Small intestine (tissue), 16 donors: ENCODE measurements around the gene UQCC3. TPM values are rescaled to one million over a fixed set of nuclear protein-coding genes. Genes with fewer than 3 reads are reported as not detected.

Experiments used
- DNase-seq, 2 donors: peaks; one replicate each; pipeline versions ENCODE4 v3.0.0 to v3.0.0-alpha.2; 2013
- FAIRE-seq: peaks from 2 replicates; lab custom pipeline; 2012; peaks lifted over from hg19 to GRCh38; lab: Jason Lieb, UNC
- H3K27ac ChIP-seq, 3 donors: one replicate each; pipeline ENCODE4 v1.5.1; 2013; ENCODE audit warnings: low read length in 2 of 3, mild to moderate bottlenecking in 2 of 3, control low read depth in 1 of 3, inconsistent platforms in 1 of 3, low read depth in 1 of 3, moderate library complexity in 1 of 3
- H3K27me3 ChIP-seq, 3 donors: one replicate each; pipeline ENCODE4 v1.6.1; 2013; ENCODE audit warnings: low read length in 3 of 3, inconsistent platforms in 1 of 3; ENCODE audit not compliant: control insufficient read depth in 3 of 3, insufficient read depth in 3 of 3
- H3K36me3 ChIP-seq, 3 donors: one replicate each; pipeline ENCODE4 v1.6.1; 2013; ENCODE audit warnings: low read length in 3 of 3, inconsistent platforms in 1 of 3, low read depth in 1 of 3, mild to moderate bottlenecking in 1 of 3, moderate library complexity in 1 of 3; ENCODE audit not compliant: control insufficient read depth in 3 of 3, insufficient read depth in 2 of 3
- H3K4me1 ChIP-seq, 3 donors: one replicate each; pipeline ENCODE4 v1.6.1; 2013; ENCODE audit warnings: low read length in 2 of 3, inconsistent platforms in 1 of 3, low read depth in 1 of 3, mild to moderate bottlenecking in 1 of 3, moderate library complexity in 1 of 3; ENCODE audit not compliant: control insufficient read depth in 3 of 3, insufficient read depth in 2 of 3
- H3K4me3 ChIP-seq, 3 donors: one replicate each; pipeline ENCODE4 v1.5.1; 2013; ENCODE audit warnings: low read length in 3 of 3, control low read depth in 1 of 3, inconsistent platforms in 1 of 3, low read depth in 1 of 3, mild to moderate bottlenecking in 1 of 3, moderate library complexity in 1 of 3
- H3K9me3 ChIP-seq, 2 donors: one replicate each; pipeline ENCODE4 v1.6.1; 2013; ENCODE audit warnings: low read depth in 1 of 2, low read length in 1 of 2; ENCODE audit not compliant: control insufficient read depth in 2 of 2, insufficient read depth in 1 of 2
- WGBS, 3 donors: extraction: QIAGEN DNeasy Blood & Tissue Kit; methylation state at CpG; one replicate each; pipeline ENCODE4 v1.1.7; 2013; 5-methylcytosine and 5-hydroxymethylcytosine counted together
- long read RNA-seq, 10 donors: transcript quantifications; one replicate each; lab custom pipeline, GENCODE V29; 2026
- polyA plus RNA-seq, 4 donors: library from polyadenylated mRNA; stranded (reverse) in 3 of 4; unstranded in 1 of 4; fragments of 200-250 nt in 3 of 4; fragments of 120-200 nt in 1 of 4; gene quantifications; one replicate each; pipeline versions ENCODE4 v1.2.1 to v1.2.3, GENCODE V29; 2013
- donor health status: healthy with polysubstance abuse.
- donor health status: control.
- donor health status: control.
- donor health status: Bipolar disorder and iron deficiency.
- donor health status: healthy.

The UQCC3 gene
- polyA plus RNA-seq, result 10 to 100 TPM; 11.4 to 34.9 (median 23.4) TPM
- long read RNA-seq, donor 1, transcript UQCC3-201 (2 exons, 1,947 nt), result major isoform, 60 of 71 reads
- long read RNA-seq, donor 1, partial matches to known transcripts, result 11 of 71 reads
- long read RNA-seq, donor 1, other reads (novel, unspliced or antisense), result 0 of 71 reads
- long read RNA-seq, donor 2, transcript UQCC3-201 (2 exons, 1,947 nt), result major isoform, 13 of 13 reads
- long read RNA-seq, donor 2, partial matches to known transcripts, result 0 of 13 reads
- long read RNA-seq, donor 2, other reads (novel, unspliced or antisense), result 0 of 13 reads
- long read RNA-seq, donor 3, transcript UQCC3-201 (2 exons, 1,947 nt), result major isoform, 35 of 224 reads
- long read RNA-seq, donor 3, partial matches to known transcripts, result 189 of 224 reads
- long read RNA-seq, donor 3, other reads (novel, unspliced or antisense), result 0 of 224 reads
- long read RNA-seq, donor 4, result 0 reads
- long read RNA-seq, donor 5, transcript UQCC3-201 (2 exons, 1,947 nt), result major isoform, 15 of 15 reads
- long read RNA-seq, donor 5, partial matches to known transcripts, result 0 of 15 reads
- long read RNA-seq, donor 5, other reads (novel, unspliced or antisense), result 0 of 15 reads
- long read RNA-seq, donor 6, transcript UQCC3-201 (2 exons, 1,947 nt), result major isoform, 33 of 178 reads
- long read RNA-seq, donor 6, partial matches to known transcripts, result 76 of 178 reads
- long read RNA-seq, donor 6, other reads (novel, unspliced or antisense), result 69 of 178 reads
- long read RNA-seq, donor 7, result 0 reads
- long read RNA-seq, donor 8, transcript UQCC3-201 (2 exons, 1,947 nt), result major isoform, 5 of 5 reads
- long read RNA-seq, donor 8, partial matches to known transcripts, result 0 of 5 reads
- long read RNA-seq, donor 8, other reads (novel, unspliced or antisense), result 0 of 5 reads
- long read RNA-seq, donor 9, transcript UQCC3-201 (2 exons, 1,947 nt), result major isoform, 5 of 5 reads
- long read RNA-seq, donor 9, partial matches to known transcripts, result 0 of 5 reads
- long read RNA-seq, donor 9, other reads (novel, unspliced or antisense), result 0 of 5 reads
- long read RNA-seq, donor 10, transcript UQCC3-201 (2 exons, 1,947 nt), result major isoform, 27 of 27 reads
- long read RNA-seq, donor 10, partial matches to known transcripts, result 0 of 27 reads
- long read RNA-seq, donor 10, other reads (novel, unspliced or antisense), result 0 of 27 reads

- Histone ChIP-seq H3K27me3 (no peaks in the 10 kb centered on the region), H3K4me1 (peaks cover 4 to 16% (median 7%) of the 10 kb centered on the region in 3 donors), H3K36me3 (peaks cover 0 to 43% (median 6%) of the 10 kb centered on the region in 3 donors), H3K27ac (peak within 1 kb of the TSS; percentile 77 to 89 (median 87)), H3K4me3 (peak within 1 kb of the TSS; percentile 61 to 80 (median 80)), H3K9me3 (no peaks in the 10 kb centered on the region)
- DNase-seq (peak; percentile 84 to 92), FAIRE-seq (no peak)
- WGBS, 3 donors, result 0 to 1% (median 0%) methylated on average over 57 to 59 of the region's 59 CpGs
Measured at GRCh38 chr11:62671608-62672389, at the start of gene UQCC3, which contains the start of gene LBHD1. UQCC3 (plus strand) TSS chr11:62671673; CDS start chr11:62671746, 73 bp downstream. LBHD1 (minus strand) TSS chr11:62672267; CDS start chr11:62670031, 2,236 bp downstream.

- H3K9me3 ChIP-seq, result no peaks in the 10 kb centered on the region
- WGBS, 3 donors, result 86 to 94% (median 87%) methylated on average over 7 of the region's 7 CpGs
- H3K4me3 ChIP-seq, result peak overlapping the region in 1 of 3 donors; percentile 69
- FAIRE-seq (no peak), DNase-seq (no peak)
- peaks cover 0 to 8% (median 5%) of the 10 kb centered on the region in 3 donors for H3K4me1 ChIP-seq
- no peaks in the 10 kb centered on the region for H3K27me3 ChIP-seq
- peaks cover 14 to 43% (median 14%) of the 10 kb centered on the region in 3 donors for H3K36me3 ChIP-seq
- peak overlapping the region; percentile 86 to 92 (median 89) for H3K27ac ChIP-seq
Measured at GRCh38 chr11:62622476-62623089, 48.9 kb upstream of the UQCC3 start.

GRCh38 chr11:62627713-62628112 is 43.8 kb upstream of the UQCC3 start:
- Histone ChIP-seq H3K27me3 (no peaks in the 10 kb centered on the region), H3K4me3 (no peak overlapping the region), H3K4me1 (no peaks in the 10 kb centered on the region), H3K36me3 (peaks cover 31 to 84% (median 45%) of the 10 kb centered on the region in 3 donors), H3K9me3 (no peaks in the 10 kb centered on the region), H3K27ac (no peak overlapping the region)
- 79 to 89% (median 82%) methylated on average over 3 of the region's 3 CpGs for WGBS, 3 donors
- no peak for DNase-seq
- FAIRE-seq, result no peak

GRCh38 chr11:62632492-62632891 is 39.0 kb upstream of the UQCC3 start:
- Histone ChIP-seq H3K9me3 (no peaks in the 10 kb centered on the region), H3K27me3 (no peaks in the 10 kb centered on the region), H3K4me1 (no peaks in the 10 kb centered on the region), H3K27ac (no peak overlapping the region), H3K36me3 (peaks cover 30 to 91% (median 38%) of the 10 kb centered on the region in 3 donors), H3K4me3 (no peak overlapping the region)
- WGBS, 3 donors, result 87 to 94% (median 91%) methylated on average over 6 of the region's 6 CpGs
- FAIRE-seq (no peak), DNase-seq (no peak)

- DNase-seq (no peak), FAIRE-seq (no peak)
- no peaks in the 10 kb centered on the region for H3K27me3 ChIP-seq
- peaks cover 5 to 17% (median 6%) of the 10 kb centered on the region in 3 donors for H3K4me1 ChIP-seq
- no peak overlapping the region for H3K4me3 ChIP-seq
- 61 to 74% (median 72%) methylated on average over 8 of the region's 8 CpGs for WGBS, 3 donors
- H3K27ac ChIP-seq, result no peak overlapping the region
- H3K36me3 ChIP-seq, result peaks cover 0 to 52% (median 3%) of the 10 kb centered on the region in 3 donors
- H3K9me3 ChIP-seq, result no peaks in the 10 kb centered on the region
Measured at GRCh38 chr11:62644220-62644619, 27.3 kb upstream of the UQCC3 start.

- peaks cover 0 to 54% (median 3%) of the 10 kb centered on the region in 3 donors for H3K36me3 ChIP-seq
- peaks cover 5 to 17% (median 6%) of the 10 kb centered on the region in 3 donors for H3K4me1 ChIP-seq
- FAIRE-seq, result no peak
Measured at GRCh38 chr11:62645671-62645945, 25.9 kb upstream of the UQCC3 start.

More at GRCh38 chr11:62645671-62645945, 25.9 kb upstream of the UQCC3 start:
- peak in 1 of 2 donors; percentile 17 for DNase-seq
- H3K27me3 ChIP-seq, result no peaks in the 10 kb centered on the region
- H3K9me3 ChIP-seq, result no peaks in the 10 kb centered on the region
- WGBS, 3 donors, result 5 to 11% (median 8%) methylated on average over 11 of the region's 11 CpGs
- H3K4me3 ChIP-seq, result peak overlapping the region; percentile 65 to 99 (median 97)
- H3K27ac ChIP-seq, result peak overlapping the region; percentile 66 to 97 (median 88)
